Right kidney (tissue), 9 donors: ENCODE measurements around the gene OR52B4.
"Not testable (repeated sequence)": the region's sequence is repeated elsewhere in the genome, so short reads cannot be mapped to it uniquely, and the experiment has no call there.

Experiments
- DNase-seq: peaks from one replicate; pipeline ENCODE4 v3.0.0-alpha.2; 2016
- long read RNA-seq, 8 donors: transcript quantifications; one replicate each; lab custom pipeline, GENCODE V29; 2026

Gene OR52B4
- long read RNA-seq, donor 1, result 0 reads
- long read RNA-seq, donor 2, result 0 reads
- long read RNA-seq, donor 3, result 0 reads
- long read RNA-seq, donor 4, result 0 reads
- long read RNA-seq, donor 5, result 0 reads
- long read RNA-seq, donor 6, result 0 reads
- long read RNA-seq, donor 7, result 0 reads
- long read RNA-seq, donor 8, result 0 reads

GRCh38 chr11:4368286-4368685 lies at the start of gene OR52B4:
TSS of gene OR52B4 (minus strand) at chr11:4368386. CDS start at chr11:4368295, 91 bp downstream.
- DNase-seq, result no peak

- no peak for DNase-seq
These were observed 48.6 kb upstream of the OR52B4 start for GRCh38 chr11:4416816-4417215.

GRCh38 chr11:4416306-4416705 lies 48.1 kb upstream of the OR52B4 start:
- no peak for DNase-seq

GRCh38 chr11:4406206-4406605 lies 38.0 kb upstream of the OR52B4 start:
- DNase-seq, result not testable (repeated sequence)

- no peak for DNase-seq
These were observed 25.7 kb upstream of the OR52B4 start for GRCh38 chr11:4393858-4394223.

GRCh38 chr11:4393209-4393857 lies 25.1 kb upstream of the OR52B4 start, which contains the start of gene TRIM21:
TSS of gene TRIM21 (minus strand) at chr11:4393702. CDS start at chr11:4390409, 3,293 bp downstream.
- peak; percentile 82 for DNase-seq

GRCh38 chr11:4388221-4388620 lies 20.0 kb upstream of the OR52B4 start:
- no peak for DNase-seq

- DNase-seq, result no peak
These were observed 18.0 kb upstream of the OR52B4 start for GRCh38 chr11:4385978-4386740.

- DNase-seq, result no peak
These were observed 13.7 kb upstream of the OR52B4 start for GRCh38 chr11:4381901-4382300.

GRCh38 chr11:4375431-4376140 lies 7.4 kb upstream of the OR52B4 start:
- DNase-seq, result no peak

GRCh38 chr11:4370166-4370565 lies 2.0 kb upstream of the OR52B4 start:
- DNase-seq, result no peak

- DNase-seq, result not testable (repeated sequence)
These were observed 20.0 kb downstream of the OR52B4 start for GRCh38 chr11:4348142-4348541.

- DNase-seq, result not testable (repeated sequence)
These were observed 22.8 kb downstream of the OR52B4 start for GRCh38 chr11:4345366-4345765.

GRCh38 chr11:4334356-4334755 lies 33.8 kb downstream of the OR52B4 start:
- not testable (repeated sequence) for DNase-seq
